Right lobe of liver (tissue), 4 donors: ENCODE data around the gene PCGF2.

Source experiments
- CTCF ChIP-seq, 4 donors: fragments of 200-600 bp in 3 of 4; fragments of 450-650 bp in 1 of 4; IDR thresholded peaks; one replicate each; pipeline versions ENCODE4 v1.5.1 to v1.8.0; 2016 to 2022; ENCODE audit warnings: antibody characterized with exemption in 4 of 4, mild to moderate bottlenecking in 2 of 4
- POLR2A ChIP-seq: fragments of 450-650 bp; IDR thresholded peaks from one replicate; pipeline ENCODE4 v1.6.1; 2017; ENCODE audit warnings: antibody characterized with exemption, mild to moderate bottlenecking
- donor health status: DM: no; HTN: no; CAD: no.
- donor health status: DM: no; HTN: no; CAD: no.
- donor health status: DM: no; HTN: yes; CAD: no.

- TF ChIP-seq POLR2A (no peak), CTCF (IDR thresholded peaks at IDR 0.05) (no peak)
Measured at GRCh38 chr17:38725066-38725465, 23.1 kb downstream of the PCGF2 start.
